ENCODE results near the gene RAD51B. TPM values are rescaled to one million over a fixed set of nuclear protein-coding genes. Genes with fewer than 3 reads are reported as not detected.
A peak's percentile ranks its signal among the peaks of the same experiment; 100 is the strongest.

The RAD51B gene
- total RNA-seq, 2 donors from 2014 or later: 22.8 to 33.8 TPM

DNA sequence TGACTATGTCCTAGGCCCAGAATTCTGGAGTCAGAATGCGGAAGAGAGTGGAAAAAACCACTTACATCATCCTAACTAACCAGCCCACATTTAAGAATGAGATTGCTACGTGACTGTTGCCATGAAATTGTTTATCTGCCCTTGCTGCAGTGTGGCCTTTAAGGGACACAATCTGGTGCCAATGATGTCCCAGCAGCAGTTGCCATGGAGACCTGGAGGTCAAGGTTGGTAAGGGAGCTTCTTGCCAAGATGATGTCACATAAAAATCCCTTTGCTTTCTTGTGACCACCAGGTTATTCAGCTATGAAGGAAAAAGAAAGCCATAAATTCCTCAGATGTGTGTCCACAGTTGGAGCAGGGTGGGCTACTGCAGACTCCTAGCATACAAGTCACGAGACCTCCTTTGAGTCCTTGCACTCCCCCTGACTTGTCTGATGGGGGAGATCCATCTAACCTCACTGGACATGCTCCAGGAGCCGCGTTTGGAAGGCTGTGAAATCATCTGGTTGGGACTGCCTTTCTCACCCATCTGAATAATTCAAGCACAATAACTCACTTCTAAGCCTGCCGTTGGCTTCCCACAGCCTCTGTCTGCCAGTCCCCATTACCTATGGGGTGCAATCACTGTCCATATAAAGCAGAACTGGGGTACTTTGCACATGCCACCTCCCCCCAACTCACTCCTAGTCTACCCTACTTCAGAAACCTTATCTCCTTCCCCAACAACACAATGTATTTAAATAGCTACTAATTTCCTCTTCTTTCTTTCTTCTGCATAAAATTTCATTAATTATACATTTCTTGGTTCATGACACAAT is 807.7 kb downstream of the RAD51B start:
- H3K27ac ChIP-seq (ENCODE audit: low read depth, low read length): no peak overlapping the region
- TF ChIP-seq, protein P1, sequence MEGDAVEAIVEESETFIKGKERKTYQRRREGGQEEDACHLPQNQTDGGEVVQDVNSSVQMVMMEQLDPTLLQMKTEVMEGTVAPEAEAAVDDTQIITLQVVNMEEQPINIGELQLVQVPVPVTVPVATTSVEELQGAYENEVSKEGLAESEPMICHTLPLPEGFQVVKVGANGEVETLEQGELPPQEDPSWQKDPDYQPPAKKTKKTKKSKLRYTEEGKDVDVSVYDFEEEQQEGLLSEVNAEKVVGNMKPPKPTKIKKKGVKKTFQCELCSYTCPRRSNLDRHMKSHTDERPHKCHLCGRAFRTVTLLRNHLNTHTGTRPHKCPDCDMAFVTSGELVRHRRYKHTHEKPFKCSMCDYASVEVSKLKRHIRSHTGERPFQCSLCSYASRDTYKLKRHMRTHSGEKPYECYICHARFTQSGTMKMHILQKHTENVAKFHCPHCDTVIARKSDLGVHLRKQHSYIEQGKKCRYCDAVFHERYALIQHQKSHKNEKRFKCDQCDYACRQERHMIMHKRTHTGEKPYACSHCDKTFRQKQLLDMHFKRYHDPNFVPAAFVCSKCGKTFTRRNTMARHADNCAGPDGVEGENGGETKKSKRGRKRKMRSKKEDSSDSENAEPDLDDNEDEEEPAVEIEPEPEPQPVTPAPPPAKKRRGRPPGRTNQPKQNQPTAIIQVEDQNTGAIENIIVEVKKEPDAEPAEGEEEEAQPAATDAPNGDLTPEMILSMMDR (conservative IDR thresholded peaks at IDR 0.05): no peak
- peaks cover 21% of the 10 kb centered on the region for H3K4me1 Mint-ChIP-seq
- no peak overlapping the region for H3K4me3 Mint-ChIP-seq
- no peaks in the 10 kb centered on the region for H3K36me3 ChIP-seq (ENCODE audit: control insufficient read depth, insufficient read depth, low read length)
- no peaks in the 10 kb centered on the region for H3K27me3 ChIP-seq (ENCODE audit: control insufficient read depth, insufficient read depth, low read length, poor library complexity, severe bottlenecking)
- peaks cover 6% of the 10 kb centered on the region for H3K4me1 ChIP-seq (ENCODE audit: control insufficient read depth, insufficient read depth, low read length)
- no peak overlapping the region for H3K9ac ChIP-seq (ENCODE audit: extremely low read depth, low read length, poor library complexity, severe bottlenecking)
- no peaks in the 10 kb centered on the region for H3K9me3 Mint-ChIP-seq
- H3K27me3 Mint-ChIP-seq (ENCODE audit: insufficient read depth): peaks cover 5% of the 10 kb centered on the region
- H3K27ac Mint-ChIP-seq: no peak overlapping the region
- H3K36me3 Mint-ChIP-seq (ENCODE audit: low read depth): no peaks in the 10 kb centered on the region
- no peaks in the 10 kb centered on the region for H3K9me3 ChIP-seq (ENCODE audit: control insufficient read depth, low read length)
- no peak overlapping the region for H3K4me3 ChIP-seq (ENCODE audit: low read length)
- 95 to 100% methylated on average over 2 to 6 of the region's 6 CpGs for WGBS, 2 experiments (ENCODE audit: insufficient coverage in 1 of 2, insufficient read length in 1 of 2)
- peak; percentile 36 for DNase-seq

DNA sequence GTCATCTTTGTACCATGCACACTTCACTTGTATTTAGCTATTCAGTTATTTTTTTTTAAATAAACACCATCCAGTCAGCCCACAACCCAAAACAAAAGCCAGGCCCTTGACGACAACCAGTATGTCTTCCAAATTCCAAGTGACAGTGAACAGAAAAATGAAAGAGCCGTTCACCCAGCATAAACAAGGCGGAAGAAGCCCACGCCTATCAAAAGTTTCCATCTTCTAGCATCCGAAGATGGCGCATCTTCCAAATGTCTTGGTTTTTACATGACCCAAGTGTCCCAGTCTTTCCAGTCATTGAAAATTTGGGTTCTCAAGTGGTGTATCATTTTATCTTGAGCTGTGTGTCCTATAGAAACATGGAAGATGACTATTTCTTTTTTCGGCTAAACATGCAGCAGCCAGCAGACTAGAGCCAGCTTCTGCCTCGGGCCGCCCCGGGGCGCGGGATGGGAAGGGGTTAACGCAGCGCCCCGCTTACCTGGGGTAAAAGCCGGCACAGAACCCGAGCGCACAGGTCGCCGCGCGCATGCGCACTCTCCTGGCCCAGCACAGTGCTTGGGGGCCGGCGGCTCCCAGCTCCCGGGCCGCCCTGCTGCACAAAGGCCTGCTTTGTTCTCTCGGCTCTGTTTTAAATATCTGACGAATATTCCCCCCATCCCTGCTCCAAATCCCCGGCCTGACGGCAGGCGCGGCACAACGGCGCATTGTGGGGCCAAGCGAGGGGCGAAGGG is 808.5 kb downstream of the RAD51B start:
- no peak overlapping the region for H3K4me3 ChIP-seq (ENCODE audit: low read length)
- H3K4me3 Mint-ChIP-seq: peak overlapping the region; percentile 59
- peaks cover 6% of the 10 kb centered on the region for H3K4me1 ChIP-seq (ENCODE audit: control insufficient read depth, insufficient read depth, low read length)
- H3K27me3 ChIP-seq (ENCODE audit: control insufficient read depth, insufficient read depth, low read length, poor library complexity, severe bottlenecking): no peaks in the 10 kb centered on the region
- DNase-seq: peak; percentile 92
- no peaks in the 10 kb centered on the region for H3K9me3 Mint-ChIP-seq
- H3K4me1 Mint-ChIP-seq: peaks cover 21% of the 10 kb centered on the region
- H3K27ac ChIP-seq (ENCODE audit: low read depth, low read length): peak overlapping the region; percentile 16
- H3K9me3 ChIP-seq (ENCODE audit: control insufficient read depth, low read length): no peaks in the 10 kb centered on the region
- no peak overlapping the region for H3K9ac ChIP-seq (ENCODE audit: extremely low read depth, low read length, poor library complexity, severe bottlenecking)
- H3K27ac Mint-ChIP-seq: peak overlapping the region; percentile 93
- 63 to 79% methylated on average over 17 to 37 of the region's 37 CpGs for WGBS, 2 experiments (ENCODE audit: insufficient coverage in 1 of 2, insufficient read length in 1 of 2)
- no peaks in the 10 kb centered on the region for H3K36me3 ChIP-seq (ENCODE audit: control insufficient read depth, insufficient read depth, low read length)
- H3K27me3 Mint-ChIP-seq (ENCODE audit: insufficient read depth): peaks cover 8% of the 10 kb centered on the region
- TF ChIP-seq, protein P1 (conservative IDR thresholded peaks at IDR 0.05): no peak
- no peaks in the 10 kb centered on the region for H3K36me3 Mint-ChIP-seq (ENCODE audit: low read depth)

DNA sequence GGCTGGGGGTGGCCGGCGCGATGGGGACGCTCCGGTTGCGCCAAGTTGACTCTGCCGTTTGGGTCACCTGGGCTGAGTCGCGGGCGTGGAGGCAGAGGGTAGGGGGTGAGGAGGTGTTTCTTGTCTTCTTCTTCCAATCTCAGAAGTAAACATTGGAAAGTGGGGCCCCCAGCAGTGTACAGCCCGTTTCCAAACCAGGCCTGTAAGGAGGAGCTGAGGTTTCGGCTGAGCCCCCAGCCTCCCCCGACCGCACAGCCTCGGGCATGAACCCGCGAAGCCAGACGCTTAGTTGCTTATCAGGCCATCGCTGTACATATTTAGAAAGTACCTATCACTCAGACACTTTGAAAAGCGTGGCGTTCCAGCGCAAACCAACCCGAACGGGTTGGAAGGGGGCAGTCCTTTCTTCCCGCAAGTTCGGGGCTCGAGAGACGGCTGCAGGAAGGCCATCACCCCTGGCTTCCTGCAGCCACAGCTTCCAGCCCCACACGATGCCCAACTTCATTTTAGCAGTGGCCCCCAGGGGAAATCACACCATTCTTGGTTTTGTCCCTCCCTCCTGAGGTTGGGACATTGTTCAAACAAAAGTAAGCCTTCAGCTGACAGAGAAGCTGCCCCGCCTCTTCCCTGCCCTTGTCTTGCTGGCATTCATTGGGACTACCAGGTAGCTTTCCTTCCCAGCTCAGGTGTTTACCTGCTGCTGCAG is 809.2 kb downstream of the RAD51B start:
- Mint-ChIP-seq H3K27me3 (ENCODE audit: insufficient read depth) (peaks cover 9% of the 10 kb centered on the region), H3K27ac (peak overlapping the region; percentile 93), H3K36me3 (ENCODE audit: low read depth) (no peaks in the 10 kb centered on the region), H3K4me1 (peaks cover 21% of the 10 kb centered on the region), H3K9me3 (no peaks in the 10 kb centered on the region), H3K4me3 (peak overlapping the region; percentile 59)
- Histone ChIP-seq H3K36me3 (ENCODE audit: control insufficient read depth, insufficient read depth, low read length) (no peaks in the 10 kb centered on the region), H3K27me3 (ENCODE audit: control insufficient read depth, insufficient read depth, low read length, poor library complexity, severe bottlenecking) (no peaks in the 10 kb centered on the region), H3K27ac (ENCODE audit: low read depth, low read length) (peak overlapping the region; percentile 16), H3K4me1 (ENCODE audit: control insufficient read depth, insufficient read depth, low read length) (peaks cover 6% of the 10 kb centered on the region), H3K9ac (ENCODE audit: extremely low read depth, low read length, poor library complexity, severe bottlenecking) (no peak overlapping the region), H3K9me3 (ENCODE audit: control insufficient read depth, low read length) (no peaks in the 10 kb centered on the region), H3K4me3 (ENCODE audit: low read length) (no peak overlapping the region)
- WGBS, 2 experiments (ENCODE audit: insufficient coverage in 1 of 2, insufficient read length in 1 of 2): 71 to 77% methylated on average over 10 to 29 of the region's 30 CpGs
- TF ChIP-seq, protein P1 (conservative IDR thresholded peaks at IDR 0.05): no peak
- DNase-seq: peak; percentile 83

Data from endodermal cell (in vitro differentiated cells).